Trophoblast cell (in vitro differentiated cells and primary cell): ENCODE measurements around the gene DIAPH3.
A peak's percentile ranks its signal among the peaks of the same experiment; 100 is the strongest.

Source experiments
- DNase-seq, 2 donors: peaks; one replicate each; pipeline ENCODE4 v3.0.0-alpha.2; 2016
- H2AFZ ChIP-seq: 2 replicates; pipeline ENCODE4 v1.6.1; 2013; ENCODE audit warnings: low read length, moderate library complexity, mild to moderate bottlenecking; ENCODE audit not compliant: insufficient read depth, poor library complexity
- H2AK5ac ChIP-seq: 2 replicates; pipeline ENCODE4 v1.6.1; 2013; ENCODE audit warnings: mild to moderate bottlenecking, low read length
- H2BK120ac ChIP-seq: 2 replicates; pipeline ENCODE4 v1.6.1; 2013; ENCODE audit warnings: low read length, mild to moderate bottlenecking, moderate library complexity; ENCODE audit not compliant: insufficient read depth, poor library complexity
- H2BK12ac ChIP-seq: 2 replicates; pipeline ENCODE4 v1.6.1; 2013; ENCODE audit warnings: mild to moderate bottlenecking, low read length, moderate library complexity
- H2BK5ac ChIP-seq: 2 replicates; pipeline ENCODE4 v1.6.1; 2013; ENCODE audit warnings: low read length, low read depth, moderate library complexity, mild to moderate bottlenecking; ENCODE audit not compliant: poor library complexity
- H3K14ac ChIP-seq: 2 replicates; pipeline ENCODE4 v1.6.1; 2013; ENCODE audit warnings: mild to moderate bottlenecking, low read length
- H3K18ac ChIP-seq: 2 replicates; pipeline ENCODE4 v1.6.1; 2013; ENCODE audit warnings: mild to moderate bottlenecking, low read length
- H3K23ac ChIP-seq: 2 replicates; pipeline ENCODE4 v1.6.1; 2013; ENCODE audit warnings: low read length
- H3K27ac ChIP-seq: 2 replicates; pipeline ENCODE4 v1.5.1; 2013; ENCODE audit warnings: low read depth, mild to moderate bottlenecking, inconsistent platforms, low read length, moderate library complexity
- H3K27me3 ChIP-seq: 2 replicates; pipeline ENCODE4 v1.6.1; 2013; ENCODE audit warnings: inconsistent platforms, mild to moderate bottlenecking, low read length, moderate library complexity; ENCODE audit not compliant: insufficient read depth
- H3K36me3 ChIP-seq, 2 experiments: 1 replicate in 1 of 2; 2 replicates in 1 of 2; pipeline ENCODE4 v1.6.1; 2013; ENCODE audit warnings: low read length in 2 of 2, mild to moderate bottlenecking in 2 of 2, moderate library complexity in 1 of 2; ENCODE audit not compliant: insufficient read depth in 2 of 2, control insufficient read depth in 1 of 2
- H3K4ac ChIP-seq: 2 replicates; pipeline ENCODE4 v1.6.1; 2013; ENCODE audit warnings: low read depth, mild to moderate bottlenecking, low read length, moderate library complexity
- H3K4me1 ChIP-seq, 2 experiments: 1 replicate in 1 of 2; 2 replicates in 1 of 2; pipeline ENCODE4 v1.6.1; 2013; ENCODE audit warnings: low read length in 2 of 2, mild to moderate bottlenecking in 2 of 2, moderate library complexity in 1 of 2; ENCODE audit not compliant: insufficient read depth in 2 of 2, control insufficient read depth in 1 of 2
- H3K4me2 ChIP-seq: 2 replicates; pipeline ENCODE4 v1.6.1; 2013; ENCODE audit warnings: inconsistent platforms, mild to moderate bottlenecking, low read length, moderate library complexity
- H3K4me3 ChIP-seq: 2 replicates; pipeline ENCODE4 v1.5.1; 2013; ENCODE audit warnings: mild to moderate bottlenecking, low read depth, low read length, inconsistent platforms
- H3K79me1 ChIP-seq: one replicate; pipeline ENCODE4 v1.6.1; 2013; ENCODE audit warnings: low read length
- H3K79me2 ChIP-seq: 2 replicates; pipeline ENCODE4 v1.6.1; 2013; ENCODE audit warnings: low read length, mild to moderate bottlenecking; ENCODE audit not compliant: control insufficient read depth, insufficient read depth, poor library complexity
- H3K9ac ChIP-seq: 2 replicates; pipeline ENCODE4 v1.6.1; 2013; ENCODE audit warnings: mild to moderate bottlenecking, low read length
- H3K9me3 ChIP-seq: 2 replicates; pipeline ENCODE4 v1.6.1; 2013; ENCODE audit warnings: low read depth, mild to moderate bottlenecking, control low read depth, inconsistent platforms, low read length; ENCODE audit not compliant: insufficient read depth
- H4K12ac ChIP-seq: 2 replicates; pipeline ENCODE4 v1.6.1; 2013; ENCODE audit warnings: low read depth, mild to moderate bottlenecking, low read length, moderate library complexity
- H4K8ac ChIP-seq: 2 replicates; pipeline ENCODE4 v1.6.1; 2013; ENCODE audit warnings: low read depth, mild to moderate bottlenecking, low read length, moderate library complexity
- H4K91ac ChIP-seq: one replicate; pipeline ENCODE4 v1.6.1; 2013; ENCODE audit warnings: low read depth, mild to moderate bottlenecking, low read length, moderate library complexity
- WGBS: extraction: QIAGEN DNeasy Blood & Tissue Kit; methylation state at CpG from one replicate; pipeline ENCODE4 v1.1.7; 2013; ENCODE audit warnings: missing lambda C conversion rate; ENCODE audit not compliant: insufficient read length, insufficient coverage; ENCODE audit errors: extremely low coverage; 5-methylcytosine and 5-hydroxymethylcytosine counted together

The DIAPH3 gene

DNA sequence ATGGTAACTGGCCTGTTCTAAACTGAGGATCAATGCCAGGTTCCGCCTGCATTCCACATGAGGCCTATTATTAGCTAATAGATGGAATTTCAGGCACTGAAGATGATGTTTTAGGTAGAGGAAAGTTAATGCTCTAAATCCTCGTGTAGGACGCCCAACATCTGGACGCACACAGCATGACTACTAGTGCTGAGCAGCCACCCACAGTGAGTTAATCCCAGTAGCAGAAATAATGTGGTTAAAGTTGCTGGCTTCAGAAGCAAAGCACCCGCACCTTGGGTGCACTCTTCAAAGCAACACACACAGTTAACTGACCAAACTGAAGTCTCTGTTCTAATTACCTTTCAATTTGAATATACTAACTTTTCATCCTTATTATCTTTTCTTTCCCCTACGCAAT is 150.6 kb downstream of the DIAPH3 start:
- H3K18ac ChIP-seq = no peak overlapping the region
- H3K4me1 ChIP-seq = no peaks in the 10 kb centered on the region

DNA sequence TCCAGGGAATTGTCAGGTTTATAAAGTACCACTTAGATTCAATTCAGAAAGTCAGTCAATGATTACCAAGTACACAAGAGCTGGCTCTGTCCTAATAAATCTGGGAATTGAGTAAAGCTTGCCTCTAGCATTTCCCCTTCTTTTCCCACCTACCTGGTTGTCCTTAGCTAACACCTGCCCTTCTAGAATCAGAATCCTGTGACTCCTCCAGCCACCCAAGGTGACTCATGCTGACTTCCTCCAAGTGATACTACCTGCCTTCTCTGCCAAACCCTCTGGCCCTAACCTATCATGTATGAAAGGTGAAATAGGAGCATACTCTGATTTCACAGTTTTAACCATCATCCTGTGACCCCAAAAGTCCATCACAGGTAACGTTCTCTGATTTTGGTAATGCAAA is 151.2 kb downstream of the DIAPH3 start:
- H3K4me1 ChIP-seq = no peaks in the 10 kb centered on the region
- H2BK5ac ChIP-seq = no peak overlapping the region
- no peak overlapping the region for H2AFZ ChIP-seq
- no peak overlapping the region for H4K12ac ChIP-seq
- H4K91ac ChIP-seq = no peak overlapping the region
- H3K23ac ChIP-seq = no peak overlapping the region
- H3K9me3 ChIP-seq = no peaks in the 10 kb centered on the region
- no peaks in the 10 kb centered on the region for H3K79me2 ChIP-seq
- H2AK5ac ChIP-seq = no peak overlapping the region
- H3K27me3 ChIP-seq = no peaks in the 10 kb centered on the region
- H3K4me3 ChIP-seq = no peak overlapping the region
- H3K4me2 ChIP-seq = no peak overlapping the region
- H3K79me1 ChIP-seq = no peaks in the 10 kb centered on the region
- no peak overlapping the region for H3K27ac ChIP-seq
- H3K18ac ChIP-seq = no peak overlapping the region
- no peak for DNase-seq
- no peak overlapping the region for H3K4ac ChIP-seq
- no peaks in the 10 kb centered on the region for H3K36me3 ChIP-seq
- no CpG with 5 or more reads among the region's 1 CpG for WGBS
- no peak overlapping the region for H4K8ac ChIP-seq
- H2BK120ac ChIP-seq = no peak overlapping the region
- H2BK12ac ChIP-seq = no peak overlapping the region
- no peak overlapping the region for H3K14ac ChIP-seq
- no peak overlapping the region for H3K9ac ChIP-seq

More for the DNA sequence above, 150.6 kb downstream of the DIAPH3 start:
- Histone ChIP-seq H3K79me2 (no peaks in the 10 kb centered on the region), H4K8ac (no peak overlapping the region), H2BK5ac (no peak overlapping the region), H3K9ac (no peak overlapping the region), H3K4me3 (no peak overlapping the region), H3K27ac (no peak overlapping the region), H3K14ac (no peak overlapping the region), H3K27me3 (no peaks in the 10 kb centered on the region), H3K9me3 (no peaks in the 10 kb centered on the region), H3K36me3 (no peaks in the 10 kb centered on the region), H3K4ac (no peak overlapping the region), H2AFZ (no peak overlapping the region), H2BK12ac (no peak overlapping the region), H2AK5ac (no peak overlapping the region), H3K4me2 (no peak overlapping the region), H2BK120ac (no peak overlapping the region), H4K91ac (no peak overlapping the region), H3K23ac (no peak overlapping the region), H3K79me1 (no peaks in the 10 kb centered on the region), H4K12ac (no peak overlapping the region)
- 100% methylated on average over 1 of the region's 6 CpGs for WGBS
- DNase-seq = no peak

DNA sequence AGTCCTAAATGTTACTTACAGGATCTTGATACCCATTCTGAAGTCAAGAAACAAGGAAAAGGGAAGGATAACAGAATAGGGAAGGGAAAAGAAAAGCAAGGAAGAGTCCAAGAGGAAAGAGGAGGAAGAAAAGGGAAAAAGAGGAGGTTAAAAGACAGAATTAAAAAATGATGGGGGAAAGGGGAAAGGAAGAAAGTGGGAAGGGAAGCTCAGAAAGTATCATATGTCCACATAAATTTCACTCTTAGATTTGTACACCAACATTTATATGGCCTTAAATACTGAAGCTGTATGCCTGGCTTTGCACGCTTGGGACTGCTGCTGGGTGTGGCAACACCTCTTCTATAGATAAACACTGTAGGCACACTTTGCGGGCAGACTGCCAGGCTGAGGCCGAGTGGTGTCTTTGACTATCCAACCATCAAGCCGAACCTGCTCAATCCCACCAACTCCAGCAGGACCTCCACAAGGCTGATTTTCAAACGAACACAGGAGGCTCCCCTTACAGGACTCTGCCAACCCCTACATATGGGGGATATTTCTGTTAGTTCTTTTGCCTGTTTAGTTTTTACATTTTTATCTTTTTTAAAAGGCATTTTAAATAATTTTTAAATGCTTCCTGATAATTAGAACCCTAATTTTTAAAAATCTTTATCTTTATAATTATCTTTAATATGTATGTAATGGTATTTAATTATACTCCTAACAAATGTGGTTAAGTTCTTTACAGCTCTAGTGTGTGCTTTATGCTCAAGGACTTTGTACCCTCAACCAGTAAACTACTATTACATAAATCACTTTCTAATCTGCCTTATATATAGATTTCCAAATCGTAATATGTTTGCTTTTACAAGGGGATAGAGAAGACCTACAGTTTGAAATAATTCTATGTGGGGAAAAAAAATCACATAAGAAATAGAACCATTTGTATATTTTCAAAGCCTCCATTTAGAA is 154.2 kb downstream of the DIAPH3 start:
- H3K4me1 ChIP-seq = no peaks in the 10 kb centered on the region
- no peak overlapping the region for H4K91ac ChIP-seq
- H4K8ac ChIP-seq = no peak overlapping the region
- H3K36me3 ChIP-seq = no peaks in the 10 kb centered on the region
- H3K23ac ChIP-seq = peak overlapping the region; percentile 33
- no peaks in the 10 kb centered on the region for H3K79me1 ChIP-seq
- no peak overlapping the region for H2AFZ ChIP-seq
- no peak for DNase-seq
- no peak overlapping the region for H2BK120ac ChIP-seq
- H3K27ac ChIP-seq = no peak overlapping the region
- no peak overlapping the region for H2AK5ac ChIP-seq
- no peak overlapping the region for H2BK12ac ChIP-seq
- no peak overlapping the region for H3K14ac ChIP-seq
- no peak overlapping the region for H2BK5ac ChIP-seq
- H3K9ac ChIP-seq = no peak overlapping the region
- no peak overlapping the region for H3K4ac ChIP-seq
- no peaks in the 10 kb centered on the region for H3K27me3 ChIP-seq
- H3K9me3 ChIP-seq = no peaks in the 10 kb centered on the region
- no peak overlapping the region for H3K4me3 ChIP-seq
- WGBS = no CpG with 5 or more reads among the region's 6 CpGs
- H3K79me2 ChIP-seq = no peaks in the 10 kb centered on the region
- no peak overlapping the region for H3K4me2 ChIP-seq
- H4K12ac ChIP-seq = no peak overlapping the region
- H3K18ac ChIP-seq = no peak overlapping the region

DNA sequence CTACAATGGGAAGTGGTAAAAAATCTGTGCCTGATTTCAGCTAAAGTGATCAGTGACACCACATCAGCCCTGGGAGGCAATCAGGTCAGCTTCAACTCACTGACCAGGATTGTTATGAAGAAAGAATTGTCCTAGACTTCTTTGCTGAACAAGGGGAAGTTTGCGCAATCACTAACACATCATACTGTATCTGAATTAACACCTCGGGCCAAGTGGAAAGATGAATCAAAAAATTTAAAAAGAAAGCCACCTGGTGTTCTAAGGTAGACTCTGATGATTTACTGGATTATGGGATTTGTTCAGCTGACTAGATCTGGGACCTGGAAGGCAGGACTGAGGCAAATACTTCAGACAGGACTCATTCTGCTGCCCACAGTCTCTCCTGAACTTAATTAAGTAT is 161.8 kb downstream of the DIAPH3 start:
- no peak for DNase-seq
- Histone ChIP-seq H2BK5ac (no peak overlapping the region), H3K36me3 (peaks cover 0 to 2% of the 10 kb centered on the region in 2 experiments), H3K4me1 (no peaks in the 10 kb centered on the region), H3K9ac (no peak overlapping the region), H3K9me3 (no peaks in the 10 kb centered on the region), H3K79me2 (no peaks in the 10 kb centered on the region), H3K14ac (no peak overlapping the region), H3K4ac (no peak overlapping the region), H2BK120ac (no peak overlapping the region), H3K4me3 (no peak overlapping the region), H2AFZ (no peak overlapping the region), H3K27ac (no peak overlapping the region), H2AK5ac (no peak overlapping the region), H4K91ac (no peak overlapping the region), H4K12ac (no peak overlapping the region), H3K18ac (no peak overlapping the region), H2BK12ac (no peak overlapping the region), H3K23ac (no peak overlapping the region), H3K27me3 (no peaks in the 10 kb centered on the region), H4K8ac (no peak overlapping the region), H3K4me2 (no peak overlapping the region), H3K79me1 (no peaks in the 10 kb centered on the region)
- no CpG with 5 or more reads among the region's 2 CpGs for WGBS
